Cardiac fibroblast (primary cell): ENCODE results near the gene SMLR1.
"Not testable (repeated sequence)": the region's sequence is repeated elsewhere in the genome, so short reads cannot be mapped to it uniquely, and the experiment has no call there.

Source experiments
- DNase-seq, 2 donors: peaks; one replicate each; pipeline versions ENCODE4 v3.0.0 to v3.0.0-alpha.2; 2010; ENCODE audit warnings: low read depth in 2 of 2
- H3K4me3 ChIP-seq, 2 donors: replicated peaks in 1 of 2; 1 replicate in 1 of 2; 2 replicates in 1 of 2; pipeline ENCODE4 v1.5.1; 2011; ENCODE audit warnings: low read depth in 2 of 2, low read length in 2 of 2, mild to moderate bottlenecking in 2 of 2, moderate library complexity in 1 of 2
- TF ChIP-seq, protein P1 (sequence below): IDR thresholded peaks from one replicate; pipeline ENCODE4 v1.5.1; 2011; ENCODE audit warnings: low read depth, mild to moderate bottlenecking, low read length, inconsistent platforms

Gene SMLR1

DNA sequence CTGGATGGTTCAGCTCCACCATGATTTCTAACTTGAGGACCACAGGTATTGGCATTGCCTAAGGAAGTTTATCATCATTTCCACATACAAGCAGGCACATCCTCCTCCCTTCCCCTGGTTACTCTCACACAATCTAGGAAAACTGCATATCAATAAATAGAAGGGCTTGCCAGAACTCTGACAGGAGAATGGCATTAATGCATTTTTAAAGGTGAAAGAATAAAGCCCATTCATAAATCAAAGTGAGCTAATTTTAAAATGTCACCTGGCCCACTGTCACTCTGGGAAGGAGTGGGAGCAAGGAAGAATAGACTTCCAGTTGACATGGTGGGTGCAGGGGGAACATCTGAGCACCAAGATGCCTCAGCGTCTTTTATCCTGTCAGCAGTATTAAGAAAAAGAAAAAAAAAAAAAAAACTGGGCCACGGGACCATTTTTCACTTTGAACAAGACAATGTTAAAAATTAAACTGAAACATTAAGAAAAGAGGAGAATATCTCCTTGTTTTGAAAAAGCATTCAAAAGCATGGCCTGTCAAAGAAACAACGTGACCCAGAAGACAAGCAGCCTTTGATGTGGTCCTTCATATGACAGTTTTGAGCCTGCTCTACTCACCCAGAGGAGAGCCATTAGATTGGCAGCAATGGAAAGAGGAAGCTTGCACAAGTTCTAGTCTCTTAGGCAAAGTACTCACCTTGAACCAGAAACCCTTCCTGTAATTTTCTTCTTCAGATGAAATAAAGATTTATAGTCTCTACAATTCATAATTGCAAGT is 39.3 kb upstream of the SMLR1 start:
- no peak overlapping the region for H3K4me3 ChIP-seq
- TF ChIP-seq, protein P1, sequence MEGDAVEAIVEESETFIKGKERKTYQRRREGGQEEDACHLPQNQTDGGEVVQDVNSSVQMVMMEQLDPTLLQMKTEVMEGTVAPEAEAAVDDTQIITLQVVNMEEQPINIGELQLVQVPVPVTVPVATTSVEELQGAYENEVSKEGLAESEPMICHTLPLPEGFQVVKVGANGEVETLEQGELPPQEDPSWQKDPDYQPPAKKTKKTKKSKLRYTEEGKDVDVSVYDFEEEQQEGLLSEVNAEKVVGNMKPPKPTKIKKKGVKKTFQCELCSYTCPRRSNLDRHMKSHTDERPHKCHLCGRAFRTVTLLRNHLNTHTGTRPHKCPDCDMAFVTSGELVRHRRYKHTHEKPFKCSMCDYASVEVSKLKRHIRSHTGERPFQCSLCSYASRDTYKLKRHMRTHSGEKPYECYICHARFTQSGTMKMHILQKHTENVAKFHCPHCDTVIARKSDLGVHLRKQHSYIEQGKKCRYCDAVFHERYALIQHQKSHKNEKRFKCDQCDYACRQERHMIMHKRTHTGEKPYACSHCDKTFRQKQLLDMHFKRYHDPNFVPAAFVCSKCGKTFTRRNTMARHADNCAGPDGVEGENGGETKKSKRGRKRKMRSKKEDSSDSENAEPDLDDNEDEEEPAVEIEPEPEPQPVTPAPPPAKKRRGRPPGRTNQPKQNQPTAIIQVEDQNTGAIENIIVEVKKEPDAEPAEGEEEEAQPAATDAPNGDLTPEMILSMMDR = no peak
- no peak for DNase-seq

DNA sequence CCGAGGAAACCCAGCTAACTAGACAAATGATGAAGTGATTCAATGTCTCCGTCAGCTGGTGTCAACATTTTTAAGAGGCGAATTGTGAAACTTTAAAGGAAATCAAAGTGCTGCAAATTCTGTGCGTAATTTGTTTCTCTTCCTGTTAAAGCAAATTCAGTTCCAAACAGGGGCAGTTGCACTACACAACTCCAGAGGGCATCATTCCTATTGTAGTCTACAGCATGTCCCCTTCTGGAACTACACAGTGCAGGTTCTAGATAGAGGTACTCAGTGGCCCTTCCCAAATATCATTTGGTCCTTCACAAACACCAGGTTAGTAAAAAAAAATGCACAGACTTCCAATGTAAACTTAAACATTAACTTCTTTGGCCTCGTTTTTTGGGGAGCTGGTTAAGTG is 38.3 kb upstream of the SMLR1 start:
- H3K4me3 ChIP-seq = no peak overlapping the region
- DNase-seq = no peak
- TF ChIP-seq, protein P1 = no peak

DNA sequence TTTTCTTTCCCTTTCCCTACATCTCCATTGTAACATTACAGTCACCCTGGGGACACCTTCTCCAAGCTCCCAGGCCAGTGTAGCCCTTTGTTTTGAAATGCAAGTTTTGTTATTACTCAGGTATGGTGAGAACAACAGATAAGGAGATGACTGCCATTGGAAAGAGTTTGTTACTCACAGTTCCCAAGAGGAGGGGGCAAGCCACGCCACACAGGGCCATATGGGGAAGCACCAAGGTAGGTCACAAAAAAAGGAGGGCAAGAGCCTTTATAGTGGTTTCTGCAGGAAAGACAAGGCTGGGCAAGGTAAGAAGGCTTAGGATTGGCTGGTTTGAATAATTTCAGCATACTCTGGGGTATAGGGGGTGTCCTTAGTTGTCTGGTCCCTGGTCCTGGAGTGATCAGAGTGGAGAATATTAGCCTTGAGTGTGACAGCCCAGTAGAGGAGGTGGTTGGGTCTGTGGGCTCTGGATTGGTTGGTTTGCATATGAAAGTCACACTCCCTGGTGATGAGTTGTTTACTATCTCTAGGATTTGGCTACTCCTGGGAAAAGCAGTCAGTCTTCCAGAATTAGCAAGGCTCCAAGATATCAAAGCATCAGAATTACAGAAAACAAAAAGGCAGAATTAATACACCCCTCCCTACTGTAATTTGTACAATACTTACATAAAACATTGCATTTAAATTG is 33.1 kb upstream of the SMLR1 start:
- no peak overlapping the region for H3K4me3 ChIP-seq
- no peak for DNase-seq
- TF ChIP-seq, protein P1 = no peak

DNA sequence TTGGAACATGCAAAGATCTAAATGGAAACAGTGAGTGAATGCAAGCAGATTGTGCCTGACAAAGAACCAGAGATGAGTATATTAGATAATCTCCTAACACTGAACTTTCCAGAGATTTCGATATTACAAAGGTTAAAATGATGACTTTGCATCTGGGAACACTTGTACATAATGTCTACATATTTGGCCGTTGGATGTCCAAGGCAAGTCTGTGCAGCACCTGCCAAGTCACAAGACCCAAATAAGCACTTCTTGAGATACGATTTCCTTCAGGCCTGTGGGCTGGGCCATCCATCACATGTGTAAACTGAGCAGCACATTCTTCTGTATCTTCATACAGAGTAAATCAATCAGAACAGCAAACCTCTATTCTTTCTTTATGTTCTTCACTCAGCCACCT is 32.5 kb upstream of the SMLR1 start:
- TF ChIP-seq, protein P1 = no peak
- no peak overlapping the region for H3K4me3 ChIP-seq
- DNase-seq = no peak

DNA sequence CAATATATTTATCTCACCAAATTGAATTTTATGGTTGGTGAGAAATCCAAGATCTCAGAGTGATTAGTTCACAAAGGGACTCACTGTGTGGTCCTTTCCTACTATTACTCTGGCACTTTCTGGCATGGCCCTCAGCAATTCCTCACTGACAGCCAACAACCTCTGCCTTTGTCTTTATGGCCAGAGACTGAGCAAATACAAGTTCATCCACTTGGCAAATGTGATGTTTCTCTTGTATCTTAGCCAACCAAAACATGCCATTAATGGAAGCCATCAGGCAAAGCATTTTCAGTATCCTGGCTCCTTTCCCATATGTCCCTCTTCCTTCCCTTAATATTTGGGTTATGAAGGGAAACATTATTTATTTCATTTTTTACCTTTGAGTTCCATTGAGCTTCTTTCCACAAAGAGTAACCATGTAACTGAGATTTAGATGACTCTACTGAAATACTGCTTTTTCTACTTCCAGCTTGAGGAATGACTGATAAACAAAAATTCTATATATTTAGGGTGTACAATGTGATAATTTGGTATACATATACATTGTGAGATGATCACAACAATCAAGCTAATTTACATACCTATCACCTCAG is 30.8 kb upstream of the SMLR1 start:
- no peak overlapping the region for H3K4me3 ChIP-seq
- DNase-seq = peak; percentile 86
- TF ChIP-seq, protein P1 = no peak

DNA sequence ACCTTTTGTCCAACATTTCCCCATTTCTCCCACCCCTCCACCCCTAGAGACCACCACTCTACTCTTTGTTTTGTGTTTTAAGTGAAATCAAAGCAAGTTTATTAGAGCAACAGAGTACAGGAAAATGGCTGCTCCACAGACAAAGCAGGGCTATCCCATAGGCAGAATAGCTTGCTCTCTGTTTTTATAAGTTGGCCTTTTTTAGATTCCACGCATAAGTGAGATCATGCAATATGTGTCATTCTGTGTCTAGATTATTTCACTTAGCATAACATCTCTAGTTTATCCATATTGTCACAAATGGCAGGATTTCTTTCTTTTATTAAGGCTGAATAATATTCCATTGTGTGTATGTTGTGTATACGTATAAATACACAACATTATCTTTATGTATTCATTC is 30.1 kb upstream of the SMLR1 start:
- H3K4me3 ChIP-seq = no peak overlapping the region
- TF ChIP-seq, protein P1 = no peak
- DNase-seq = peak in 1 of 2 donors; percentile 22

DNA sequence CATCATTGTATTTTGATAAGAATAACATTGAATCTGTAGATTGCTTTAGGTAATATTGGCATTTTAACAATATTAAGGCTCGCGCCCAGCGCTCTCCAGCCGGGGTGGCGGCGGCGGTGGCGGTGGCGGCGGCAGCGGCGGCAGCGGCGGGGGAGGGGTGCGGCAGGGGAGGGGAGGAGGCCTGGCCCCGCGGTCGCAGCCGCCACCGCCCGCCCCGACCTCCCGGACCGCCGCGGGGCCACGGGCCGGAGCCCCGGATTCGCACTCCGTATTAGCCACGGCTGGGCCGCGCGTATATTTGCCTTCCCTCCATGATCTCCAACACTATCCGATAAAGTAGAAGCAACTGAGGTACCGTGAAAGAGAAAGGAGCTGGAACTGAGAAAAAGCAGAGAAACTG is 25.8 kb upstream of the SMLR1 start:
- DNase-seq, H3K4me3 ChIP-seq: not testable (repeated sequence)
